HFF-Myc (cell line): ENCODE measurements around the gene NAA80.
A peak's percentile ranks its signal among the peaks of the same experiment; 100 is the strongest.

ENCODE experiments used
- DNase-seq: peaks from one replicate; pipeline ENCODE4 v3.0.0-alpha.2; 2011; ENCODE audit warnings: low read depth; ENCODE audit errors: extremely low read depth
- H3K4me3 ChIP-seq: replicated peaks from 2 replicates; pipeline ENCODE4 v1.5.1; 2011; ENCODE audit warnings: low read depth, mild to moderate bottlenecking, control low read depth, low read length
- CTCF ChIP-seq: IDR thresholded peaks from 2 replicates; pipeline ENCODE4 v1.5.1; 2012; ENCODE audit warnings: mild to moderate bottlenecking, low read depth, low read length, control low read depth; ENCODE audit errors: missing control alignments

Gene NAA80

GRCh38 chr3:50299929-50300680 lies 900 bp upstream of the NAA80 start:
- TF ChIP-seq CTCF = no peak
- DNase-seq = no peak
- H3K4me3 ChIP-seq = peak overlapping the region; percentile 38

DNA sequence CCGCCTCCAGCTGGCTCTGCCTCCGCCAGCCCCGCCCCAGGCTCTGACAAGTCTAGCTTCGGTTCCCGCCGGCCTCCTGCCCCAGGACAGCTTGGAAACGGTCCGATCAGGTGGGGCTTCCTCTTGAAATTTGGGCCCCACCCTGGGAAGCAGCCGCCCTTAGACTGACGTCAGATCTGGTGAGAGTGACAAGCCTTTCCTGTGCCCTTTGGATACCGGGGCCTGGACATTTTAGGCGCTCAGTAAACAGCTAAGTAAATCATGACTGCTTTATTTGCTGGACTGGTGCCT lies 378 bp upstream of the NAA80 start:
- no peak for TF ChIP-seq CTCF
- no peak for DNase-seq
- peak overlapping the region; percentile 38 for H3K4me3 ChIP-seq

DNA sequence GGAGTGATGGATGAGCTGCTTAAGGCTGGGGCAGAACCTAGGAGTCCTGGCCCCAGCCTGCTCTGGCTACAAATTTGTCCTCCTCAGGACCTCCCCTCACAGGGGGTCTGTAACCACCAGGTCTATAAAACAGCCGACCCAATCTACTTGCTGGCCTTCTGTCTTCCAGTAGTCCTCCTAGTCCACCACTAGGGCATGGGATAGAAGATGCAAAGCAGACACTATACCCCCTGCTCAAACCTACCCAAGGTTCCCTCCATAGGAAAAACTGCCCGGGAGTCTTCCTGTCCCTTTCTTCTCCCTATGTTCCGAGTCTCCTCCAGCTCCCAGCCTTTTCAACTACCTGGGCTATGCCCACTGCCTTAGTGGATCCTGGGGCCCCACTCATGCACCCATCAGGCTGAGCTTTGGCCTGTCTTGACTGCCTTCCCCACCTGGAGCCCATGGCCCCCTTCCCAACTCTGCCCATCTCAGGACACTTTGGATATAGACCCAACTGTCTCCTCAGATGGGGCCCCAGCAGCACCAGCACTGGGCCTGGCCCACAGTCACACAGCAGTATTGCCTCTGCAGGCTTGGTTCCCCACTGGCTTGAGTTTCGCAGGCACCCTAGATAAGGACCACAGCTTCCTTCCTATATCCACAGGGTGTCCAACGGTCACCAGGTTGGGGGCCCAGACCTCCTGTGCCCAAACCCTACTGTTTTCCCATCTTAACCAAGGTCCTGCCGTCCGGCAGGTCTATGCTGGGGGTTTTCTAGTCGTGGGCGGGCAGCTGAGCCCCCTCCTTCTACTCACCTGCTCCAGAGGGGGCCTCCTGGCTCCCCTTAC lies 1.1 kb downstream of the NAA80 start:
- no peak for DNase-seq
- peak; percentile 7 for TF ChIP-seq CTCF
- peak overlapping the region; percentile 76 for H3K4me3 ChIP-seq

DNA sequence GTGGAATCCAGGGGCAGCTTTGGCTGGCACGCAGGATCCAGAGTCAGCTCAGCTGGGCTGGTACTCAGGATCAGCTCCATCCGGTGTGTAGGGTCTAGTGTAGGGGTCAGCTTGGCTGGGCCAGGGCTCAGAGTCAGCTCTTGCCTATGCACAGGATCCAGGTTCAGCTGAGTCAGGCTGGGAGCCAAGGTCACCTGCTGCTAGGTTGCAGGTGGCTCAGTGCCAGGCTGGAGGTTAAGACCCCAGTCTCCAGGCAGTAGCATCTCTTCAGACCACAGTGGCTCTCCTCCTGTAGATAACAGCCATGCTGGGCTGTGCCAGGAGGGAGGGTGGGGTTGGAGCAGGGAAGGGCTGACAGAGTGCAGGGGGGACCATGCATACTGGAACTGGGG lies 1.8 kb downstream of the NAA80 start:
- no peak overlapping the region for H3K4me3 ChIP-seq
- DNase-seq = no peak
- no peak for TF ChIP-seq CTCF

DNA sequence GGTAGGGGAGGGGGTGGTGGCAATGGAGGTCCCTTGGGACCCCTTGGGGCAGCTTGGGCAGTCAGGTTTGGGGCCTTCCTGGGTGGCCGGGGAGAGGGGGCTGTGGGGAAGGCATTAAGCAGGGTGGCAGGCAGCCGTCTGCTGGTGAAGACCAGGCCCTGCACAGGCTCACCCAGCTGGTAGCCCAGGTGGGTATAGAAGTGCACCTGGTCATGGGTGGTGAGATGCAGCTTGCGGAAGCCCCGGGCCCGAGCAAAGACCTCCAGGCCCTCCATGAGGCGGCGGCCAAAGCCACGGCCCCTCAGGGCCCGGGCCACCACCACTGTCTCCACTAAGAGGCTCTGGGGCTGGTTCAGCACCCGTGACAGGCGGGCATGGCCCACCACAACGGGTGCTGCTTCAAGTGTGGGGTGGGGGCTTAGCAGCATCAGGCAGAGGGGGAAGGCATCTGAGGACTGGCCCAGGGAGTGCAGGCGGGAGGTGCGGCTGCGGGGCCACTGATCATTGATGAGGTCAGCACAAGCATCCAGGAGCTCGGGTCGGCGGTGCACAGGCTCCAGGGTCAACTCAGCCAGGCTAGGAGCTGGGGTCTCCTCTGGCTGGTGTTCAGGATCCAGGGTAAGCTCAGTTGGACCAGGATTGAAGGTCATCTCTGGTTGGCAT lies 2.4 kb downstream of the NAA80 start:
- no peak for TF ChIP-seq CTCF
- H3K4me3 ChIP-seq = no peak overlapping the region
- DNase-seq = no peak

- no peak overlapping the region for H3K4me3 ChIP-seq
- DNase-seq = no peak
- no peak for TF ChIP-seq CTCF
These were observed 3.4 kb downstream of the NAA80 start for GRCh38 chr3:50295553-50296431.
